GM23248 (cell line): Measurements from ENCODE around the gene REV3L.

Source experiments
- EZH2 ChIP-seq: fragments of 200-600 bp; sonication (generic); IDR thresholded peaks from 2 replicates; pipeline ENCODE4 v1.6.1; 2018; ENCODE audit warnings: antibody characterized with exemption, mild to moderate bottlenecking; ENCODE audit not compliant: insufficient read depth, poor library complexity, severe bottlenecking
- EZH2phosphoT487 ChIP-seq: fragments of 200-600 bp; sonication (generic); IDR thresholded peaks from 2 replicates; pipeline ENCODE4 v1.6.1; 2018; ENCODE audit warnings: antibody characterized with exemption, moderate library complexity, mild to moderate bottlenecking, low read depth; ENCODE audit not compliant: insufficient read depth

GRCh38 chr6:111414373-111414772 lies 68.6 kb downstream of the REV3L start:
- TF ChIP-seq EZH2 (no peak), EZH2phosphoT487 (no peak)
